AG09309 (cell line): ENCODE data around the gene PNMA6E.

Experiments
- DNase-seq: peaks from one replicate; pipeline ENCODE4 v3.0.0-alpha.2; 2010; ENCODE audit warnings: low read depth
- H3K4me3 ChIP-seq: 2 replicates; pipeline ENCODE4 v1.5.1; 2011; ENCODE audit warnings: mild to moderate bottlenecking, low read depth, low read length, moderate library complexity; ENCODE audit not compliant: control insufficient read depth
- CTCF ChIP-seq: IDR thresholded peaks from 2 replicates; pipeline ENCODE4 v1.5.1; 2011; ENCODE audit warnings: mild to moderate bottlenecking, low read depth, low read length, inconsistent platforms; ENCODE audit not compliant: insufficient read depth, control insufficient read depth; ENCODE audit errors: missing control alignments

The PNMA6E gene

GRCh38 chrX:153401133-153401764, at the start of gene PNMA6E:
Gene PNMA6E, minus strand, starts transcription at chrX:153401350. Its CDS starts 2,501 bp downstream, at chrX:153398849.
- DNase-seq = no peak
- no peak for TF ChIP-seq CTCF
- no peak within 1 kb of the TSS for H3K4me3 ChIP-seq

- H3K4me3 ChIP-seq = no peak overlapping the region
- no peak for DNase-seq
- TF ChIP-seq CTCF = no peak
Observed at GRCh38 chrX:153450949-153451277, 49.8 kb upstream of the PNMA6E start.

- DNase-seq = no peak
- TF ChIP-seq CTCF = no peak
- no peak overlapping the region for H3K4me3 ChIP-seq
Observed at GRCh38 chrX:153450114-153450948, 49.2 kb upstream of the PNMA6E start.

- no peak for TF ChIP-seq CTCF
- DNase-seq = no peak
- no peak overlapping the region for H3K4me3 ChIP-seq
Observed at GRCh38 chrX:153449368-153450113, 48.4 kb upstream of the PNMA6E start.

GRCh38 chrX:153448556-153449367, 47.6 kb upstream of the PNMA6E start:
- no peak for TF ChIP-seq CTCF
- DNase-seq = no peak
- H3K4me3 ChIP-seq = no peak overlapping the region

GRCh38 chrX:153447581-153447960, 46.4 kb upstream of the PNMA6E start:
- no peak overlapping the region for H3K4me3 ChIP-seq
- DNase-seq = no peak
- TF ChIP-seq CTCF = no peak
